HG03139 (cell line): ENCODE data around the gene TPTE.
"Not testable (repeated sequence)": the region's sequence is repeated elsewhere in the genome, so short reads cannot be mapped to it uniquely, and the experiment has no call there.

ENCODE experiments used
- ATAC-seq: cut with Tn5 transposase; IDR thresholded peaks from one replicate; pipeline ENCODE4 v1.9.1; 2021; ENCODE audit not compliant: unreplicated experiment

The TPTE gene

GRCh38 chr21:10616535-10616934, 95.2 kb downstream of the TPTE start:
- ATAC-seq: no peak

GRCh38 chr21:10617133-10617752, 95.9 kb downstream of the TPTE start:
- not testable (repeated sequence) for ATAC-seq

GRCh38 chr21:10627316-10627863, 106.0 kb downstream of the TPTE start:
- no peak for ATAC-seq

DNA sequence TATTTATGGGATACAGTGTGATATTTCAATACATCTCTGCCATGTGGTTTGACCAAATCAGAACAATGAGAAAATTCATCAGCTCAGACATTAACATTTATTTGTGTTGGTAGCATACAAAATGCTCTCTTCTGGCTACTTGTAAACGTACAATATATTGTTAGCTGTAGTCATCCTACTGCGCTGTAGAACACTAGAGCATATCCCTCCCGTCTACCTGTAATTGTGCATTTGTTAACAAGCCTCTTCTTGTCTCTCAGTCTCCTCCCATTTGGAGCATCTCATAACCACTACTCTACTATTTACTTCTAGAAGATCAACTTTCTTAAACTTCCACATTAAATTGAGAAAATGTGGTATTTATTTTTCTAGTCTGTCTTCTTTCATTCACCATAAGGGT, 107.9 kb downstream of the TPTE start:
- ATAC-seq: not testable (repeated sequence)

GRCh38 chr21:10630829-10631228, 109.4 kb downstream of the TPTE start:
- ATAC-seq: not testable (repeated sequence)

GRCh38 chr21:10631316-10631715, 109.9 kb downstream of the TPTE start:
- ATAC-seq: not testable (repeated sequence)

DNA sequence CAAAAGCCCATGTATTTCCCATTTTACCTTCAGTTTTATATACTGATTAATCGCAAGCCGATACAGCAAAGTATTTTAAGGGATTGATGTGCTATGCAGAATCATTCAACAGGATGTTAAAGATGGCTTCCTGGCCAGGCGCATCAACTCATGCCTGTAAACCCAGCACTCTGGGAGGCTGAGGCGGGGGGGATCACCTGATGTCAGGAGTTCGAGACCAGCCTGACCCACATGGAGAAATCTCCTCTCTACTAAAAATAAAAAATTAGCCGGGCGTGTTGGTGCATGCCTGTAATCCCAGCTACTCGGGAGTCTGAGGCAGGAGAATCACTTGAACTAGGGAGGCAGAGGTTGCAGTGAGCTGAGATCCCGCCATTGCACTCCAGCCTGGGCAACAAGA, 116.8 kb downstream of the TPTE start:
- ATAC-seq: not testable (repeated sequence)

DNA sequence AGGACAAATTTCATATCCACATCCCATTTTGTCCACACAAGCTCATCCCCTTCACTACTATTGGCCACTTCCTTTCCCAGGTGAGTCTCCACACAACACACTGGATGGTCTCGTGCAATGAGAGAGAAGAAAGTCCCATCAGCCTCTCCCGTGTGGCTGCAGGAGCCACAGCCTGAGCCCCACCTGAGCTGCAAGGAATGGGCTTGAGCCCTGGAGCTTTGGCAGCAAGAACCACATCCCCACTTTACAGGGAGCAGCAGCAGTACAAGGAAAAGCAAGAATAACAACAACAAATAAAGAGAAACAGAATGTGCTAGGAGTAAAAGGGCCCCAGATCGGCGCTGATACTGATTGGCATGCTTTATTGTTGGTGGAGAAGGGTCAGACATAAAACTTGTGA, 117.7 kb downstream of the TPTE start:
- no peak for ATAC-seq

DNA sequence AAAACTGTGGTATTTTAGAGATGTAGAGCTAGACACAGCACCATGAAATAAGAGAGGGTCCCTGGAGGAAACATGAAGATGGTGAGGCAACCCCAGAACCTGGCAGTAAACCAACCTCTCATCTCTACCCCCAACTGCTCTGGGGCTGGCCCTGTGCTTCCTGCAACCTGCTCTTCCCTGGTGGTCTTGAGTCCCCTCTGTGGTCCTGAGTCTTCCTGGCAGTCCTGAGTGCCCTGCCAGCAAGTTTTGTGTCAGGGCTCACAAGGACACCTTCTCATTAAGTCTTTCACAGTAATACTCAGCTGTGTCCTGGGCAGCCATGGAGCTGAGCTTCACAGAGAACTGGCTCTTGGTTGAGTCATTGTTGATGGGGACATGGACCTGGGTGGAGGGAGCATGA, 118.4 kb downstream of the TPTE start:
- ATAC-seq: not testable (repeated sequence)

- no peak for ATAC-seq
Measured at GRCh38 chr21:10640446-10640845, 119.1 kb downstream of the TPTE start.

GRCh38 chr21:10641107-10641506, 119.7 kb downstream of the TPTE start:
- no peak for ATAC-seq

- not testable (repeated sequence) for ATAC-seq
Measured at GRCh38 chr21:10645667-10646066, 124.3 kb downstream of the TPTE start.

DNA sequence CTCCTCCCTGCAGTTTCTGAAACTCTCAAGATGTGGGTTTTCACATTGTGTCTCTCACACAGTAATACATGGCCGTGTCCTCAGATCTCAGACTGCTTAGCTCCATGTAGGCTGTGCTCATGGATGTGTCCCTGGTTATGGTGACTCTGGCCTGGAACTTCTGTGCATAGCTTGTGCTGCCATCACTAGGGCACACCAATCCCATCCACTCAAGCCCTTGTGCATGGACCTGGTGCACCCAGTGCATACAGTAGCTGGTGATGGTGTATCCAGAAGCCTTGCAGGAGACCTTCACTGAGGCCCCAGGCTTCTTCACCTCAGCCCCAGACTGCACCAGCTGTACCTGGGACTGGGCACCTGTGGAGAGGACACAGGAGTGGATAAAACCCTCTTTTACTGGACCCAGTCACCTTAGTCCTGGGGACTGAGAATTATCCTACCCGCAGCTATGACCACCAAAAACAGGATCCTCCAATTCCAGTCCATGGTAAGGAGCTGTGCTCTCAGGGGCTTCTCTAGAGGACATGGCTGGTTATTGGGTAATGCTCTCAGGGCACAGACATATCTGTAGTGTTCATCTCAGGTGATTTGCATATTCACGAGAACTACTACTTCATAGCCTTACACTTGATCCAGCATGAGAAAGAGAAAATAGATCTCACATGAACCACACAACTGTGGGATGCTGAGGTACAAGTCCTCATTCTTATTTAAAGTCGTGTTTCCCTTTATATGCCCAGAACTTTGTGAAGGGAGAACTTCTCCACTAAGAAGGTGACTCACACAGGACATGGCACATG, 128.2 kb downstream of the TPTE start:
- not testable (repeated sequence) for ATAC-seq

GRCh38 chr21:10650297-10650696, 128.9 kb downstream of the TPTE start:
- ATAC-seq: not testable (repeated sequence)
